ENCODE measurements around the gene SFSWAP. TPM values are rescaled to one million over a fixed set of nuclear protein-coding genes. Genes with fewer than 3 reads are reported as not detected.

Gene SFSWAP
- total and polyA plus RNA-seq, 2 of the 13 experiments (the other 11 are each of a cell fraction or from before 2014, with no cell fraction given) = 17.1 to 27.7 TPM

DNA sequence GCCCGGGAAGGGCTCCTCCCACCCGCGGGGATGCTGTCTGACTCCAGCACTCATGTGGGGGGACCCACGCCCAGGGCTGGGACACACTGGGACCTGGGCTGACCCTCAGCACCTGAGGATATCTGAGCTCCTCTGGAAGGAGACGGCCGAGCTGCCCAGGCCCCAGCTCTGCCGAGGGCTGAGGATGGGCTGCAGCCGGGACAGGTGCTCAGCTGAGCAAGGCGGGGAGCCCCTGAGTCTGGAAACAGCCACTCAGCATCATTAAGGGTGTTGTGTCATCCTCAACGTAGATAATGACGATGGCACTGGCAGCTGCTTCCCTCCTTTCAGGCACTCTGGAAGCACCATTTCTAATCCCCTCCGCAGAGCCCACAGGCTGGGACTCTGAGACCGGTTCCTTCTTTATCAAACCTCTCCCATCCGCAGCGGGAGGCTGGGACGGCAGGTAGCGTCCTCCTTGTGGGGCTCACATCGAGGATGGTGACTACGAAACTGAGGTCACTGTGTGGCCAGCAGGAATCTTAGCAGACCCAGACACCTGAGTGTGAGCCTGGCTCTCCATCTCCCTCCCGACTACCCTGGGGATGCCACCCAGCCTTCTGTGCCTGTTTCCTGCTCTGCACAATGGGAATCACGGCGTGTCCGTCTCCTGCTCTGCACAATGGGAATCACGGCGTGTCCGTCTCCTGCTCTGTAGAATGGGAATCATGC, 26.7 kb upstream of the SFSWAP start:
- no peak overlapping the region for H3K27ac ChIP-seq (ENCODE audit: extremely low read length, insufficient read depth, low read length)
- H3K9ac ChIP-seq (ENCODE audit: insufficient read depth, low read depth, low read length) = no peak overlapping the region
- H3K9me3 ChIP-seq (ENCODE audit: low read length) = no peaks in the 10 kb centered on the region
- peaks cover 6% of the 10 kb centered on the region; the same call in 1 of the 2 replicates for H3K4me1 ChIP-seq (ENCODE audit: insufficient read depth, low read length)
- no peaks in the 10 kb centered on the region for H4K20me1 ChIP-seq (ENCODE audit: insufficient read depth, low read length)
- ChIA-PET POLR2A (no interaction called here), CTCF (ENCODE audit: low intra/inter-chr PET ratio, low total read pairs) (no interaction called here)
- peaks cover 2 to 24% of the 10 kb centered on the region in 2 experiments; a peak in 4 of 5 replicates for H3K27me3 ChIP-seq (ENCODE audit: control insufficient read depth in 1 of 2, insufficient read depth in 2 of 2, low read length in 2 of 2)
- DNase-seq (ENCODE audit: low spot score) = no peak
- H3K4me2 ChIP-seq (ENCODE audit: low read depth, low read length) = no peak overlapping the region
- no TSS peak for BruUV-seq (replicated peaks)
- H3K4me3 ChIP-seq (replicated peaks in 1 of 3; ENCODE audit: insufficient read depth in 1 of 3, low read depth in 2 of 3, low read length in 3 of 3) = no peak overlapping the region
- FAIRE-seq = no peak
- 35% methylated on average over 14 of the region's 26 CpGs for WGBS (ENCODE audit: low lambda C conversion rate)
- intact Hi-C loops (cut with micrococcal nuclease; ENCODE audit: unreplicated experiment) = no loop called here
- in situ Hi-C loops (cut with HindIII; ENCODE audit: extremely low pct_ligation_motif_present, low pct_unique_long_range_greater_than_20kb) = no loop called here
- H3K79me2 ChIP-seq (ENCODE audit: insufficient read depth, low read length) = no peaks in the 10 kb centered on the region
- no peaks in the 10 kb centered on the region for H3K36me3 ChIP-seq (replicated peaks in 1 of 2; ENCODE audit: control insufficient read depth in 1 of 2, insufficient read depth in 2 of 2, low read length in 2 of 2)
- no peak overlapping the region for H2AFZ ChIP-seq (ENCODE audit: low read length)
- no peak for ATAC-seq
- TF ChIP-seq ZNF605 (CRISPR knock-in tag; IDR thresholded peaks at IDR 0.05) = no peak
- TF ChIP-seq, protein P1, sequence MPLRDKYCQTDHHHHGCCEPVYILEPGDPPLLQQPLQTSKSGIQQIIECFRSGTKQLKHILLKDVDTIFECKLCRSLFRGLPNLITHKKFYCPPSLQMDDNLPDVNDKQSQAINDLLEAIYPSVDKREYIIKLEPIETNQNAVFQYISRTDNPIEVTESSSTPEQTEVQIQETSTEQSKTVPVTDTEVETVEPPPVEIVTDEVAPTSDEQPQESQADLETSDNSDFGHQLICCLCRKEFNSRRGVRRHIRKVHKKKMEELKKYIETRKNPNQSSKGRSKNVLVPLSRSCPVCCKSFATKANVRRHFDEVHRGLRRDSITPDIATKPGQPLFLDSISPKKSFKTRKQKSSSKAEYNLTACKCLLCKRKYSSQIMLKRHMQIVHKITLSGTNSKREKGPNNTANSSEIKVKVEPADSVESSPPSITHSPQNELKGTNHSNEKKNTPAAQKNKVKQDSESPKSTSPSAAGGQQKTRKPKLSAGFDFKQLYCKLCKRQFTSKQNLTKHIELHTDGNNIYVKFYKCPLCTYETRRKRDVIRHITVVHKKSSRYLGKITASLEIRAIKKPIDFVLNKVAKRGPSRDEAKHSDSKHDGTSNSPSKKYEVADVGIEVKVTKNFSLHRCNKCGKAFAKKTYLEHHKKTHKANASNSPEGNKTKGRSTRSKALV (CRISPR knock-in tag; IDR thresholded peaks at IDR 0.05) = no peak
- TF ChIP-seq MAZ (IDR thresholded peaks at IDR 0.05; ENCODE audit: borderline replicate concordance, low read depth, low read length) = no peak
- TF ChIP-seq MAZ (CRISPR knock-in tag; IDR thresholded peaks at IDR 0.05; ENCODE audit: low read depth) = no peak
- no peak for TF ChIP-seq ZNF691 (CRISPR knock-in tag; IDR thresholded peaks at IDR 0.05; ENCODE audit: borderline replicate concordance, low read depth)
- TF ChIP-seq XRCC5 (optimal IDR thresholded peaks at IDR 0.05; ENCODE audit: low read length) = no peak
- no peak for TF ChIP-seq ZNF253 (CRISPR knock-in tag; IDR thresholded peaks at IDR 0.05; ENCODE audit: borderline replicate concordance)
- no peak for TF ChIP-seq WIZ (CRISPR knock-in tag; IDR thresholded peaks at IDR 0.05)
- TF ChIP-seq THAP9 (CRISPR knock-in tag; IDR thresholded peaks at IDR 0.05; ENCODE audit: borderline replicate concordance) = no peak
- no peak for TF ChIP-seq SOX5 (CRISPR knock-in tag; IDR thresholded peaks at IDR 0.05; ENCODE audit: borderline replicate concordance)
- TF ChIP-seq ZMYM2 (CRISPR knock-in tag; IDR thresholded peaks at IDR 0.05) = no peak
- no peak for TF ChIP-seq ZNF567 (CRISPR knock-in tag; IDR thresholded peaks at IDR 0.05; ENCODE audit: borderline replicate concordance)
